Activated CD4-positive, alpha-beta T cell treated with anti-CD3 and anti-CD28 coated beads for 36 hours (primary cell): ENCODE measurements around the gene ACACB. TPM values are rescaled to one million over a fixed set of nuclear protein-coding genes. Genes with fewer than 3 reads are reported as not detected.

Experiments
- ATAC-seq: fragments of 200-7000 bp; cut with Tn5 transposase; one replicate; pipeline ENCODE4 v1.10.0; 2021; ENCODE audit warnings: mild to moderate bottlenecking, moderate library complexity
- CTCF ChIA-PET: fragments of 350-600 bp; sonication (Branson Sonifier 250); formaldehyde crosslinking; loops from one replicate; lab custom pipeline; 2021; ENCODE audit warnings: antibody characterized with exemption; lab: Charles Lee
- POLR2A ChIA-PET: fragments of 350-600 bp; sonication (Branson Sonifier 250); formaldehyde crosslinking; loops from one replicate; lab custom pipeline; 2021; ENCODE audit warnings: antibody characterized with exemption, inconsistent platforms; lab: Charles Lee
- DNase-seq: peaks from one replicate; pipeline ENCODE4 v3.0.0-alpha.2; 2020
- H3K27ac Mint-ChIP-seq: one replicate; pipeline ENCODE4 v1.8.0; 2021; ENCODE audit warnings: mixed read lengths
- H3K27me3 Mint-ChIP-seq: one replicate; pipeline ENCODE4 v1.8.0; 2021; ENCODE audit warnings: mixed read lengths
- H3K36me3 Mint-ChIP-seq: one replicate; pipeline ENCODE4 v1.8.0; 2021; ENCODE audit warnings: low read depth, mixed read lengths
- H3K4me1 Mint-ChIP-seq: one replicate; pipeline ENCODE4 v1.8.0; 2021; ENCODE audit warnings: mixed read lengths
- H3K4me3 Mint-ChIP-seq: one replicate; pipeline ENCODE4 v1.8.0; 2021; ENCODE audit warnings: mild to moderate bottlenecking, moderate library complexity, mixed read lengths
- H3K9me3 Mint-ChIP-seq: one replicate; pipeline ENCODE4 v1.8.0; 2021; ENCODE audit warnings: low read depth, mixed read lengths
- intact Hi-C, 2 experiments: fragments of 100-400 bp; cut with DNase I in 1 of 2; cut with micrococcal nuclease in 1 of 2; formaldehyde crosslinking; loops; one replicate each; pipeline versions ENCODE4 v1.14.2 to v1.15.1; 2022 to 2024; cut with DNase I, micrococcal nuclease
- total RNA-seq, 2 experiments: library from RNA; stranded (reverse); gene quantifications; one replicate each; pipeline ENCODE4 v1.2.3, GENCODE V29; 2021

ACACB gene
- total RNA-seq, 2 experiments from 2014 or later = 11.5 to 13.3 TPM

GRCh38 chr12:109259545-109259895, 143.1 kb downstream of the ACACB start:
- intact Hi-C loops = no loop called here
- no peak for ATAC-seq
- Mint-ChIP-seq H3K27me3 (no peaks in the 10 kb centered on the region), H3K27ac (no peak overlapping the region), H3K9me3 (peaks cover 3% of the 10 kb centered on the region), H3K36me3 (peaks cover 22% of the 10 kb centered on the region), H3K4me3 (no peak overlapping the region), H3K4me1 (no peaks in the 10 kb centered on the region)
- CTCF ChIA-PET = no interaction called here
- DNase-seq = no peak
- POLR2A ChIA-PET = no interaction called here

DNA sequence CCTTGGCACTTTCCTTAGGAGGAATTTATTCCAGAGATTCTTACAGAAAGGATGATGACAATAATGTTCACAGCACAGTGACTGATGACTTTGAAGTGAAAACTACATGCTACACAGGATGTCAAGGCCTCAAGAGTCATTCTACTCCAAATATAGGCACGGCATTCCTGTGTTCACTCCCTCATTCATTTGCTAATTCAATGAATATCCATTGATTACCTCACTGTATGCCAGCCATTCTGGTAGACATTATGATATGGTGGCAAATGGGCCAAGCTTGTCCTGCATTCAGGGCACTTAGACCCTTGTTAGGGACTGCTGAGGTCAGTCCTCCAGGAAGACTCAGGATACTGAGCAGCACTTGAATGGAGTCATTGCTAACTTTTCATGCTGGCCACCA, 144.7 kb downstream of the ACACB start:
- ChIA-PET POLR2A (no interaction called here), CTCF (interaction anchor here (0.8 kb wide), 1 partner anchor 60 kb away, joined by 3 read pairs; no protein-coding TSS in a partner anchor)
- Mint-ChIP-seq H3K9me3 (peaks cover 3% of the 10 kb centered on the region), H3K36me3 (peaks cover 25% of the 10 kb centered on the region), H3K27ac (no peak overlapping the region), H3K27me3 (no peaks in the 10 kb centered on the region), H3K4me1 (no peaks in the 10 kb centered on the region), H3K4me3 (no peak overlapping the region)
- DNase-seq = no peak
- intact Hi-C loops = no loop called here
- no peak for ATAC-seq

DNA sequence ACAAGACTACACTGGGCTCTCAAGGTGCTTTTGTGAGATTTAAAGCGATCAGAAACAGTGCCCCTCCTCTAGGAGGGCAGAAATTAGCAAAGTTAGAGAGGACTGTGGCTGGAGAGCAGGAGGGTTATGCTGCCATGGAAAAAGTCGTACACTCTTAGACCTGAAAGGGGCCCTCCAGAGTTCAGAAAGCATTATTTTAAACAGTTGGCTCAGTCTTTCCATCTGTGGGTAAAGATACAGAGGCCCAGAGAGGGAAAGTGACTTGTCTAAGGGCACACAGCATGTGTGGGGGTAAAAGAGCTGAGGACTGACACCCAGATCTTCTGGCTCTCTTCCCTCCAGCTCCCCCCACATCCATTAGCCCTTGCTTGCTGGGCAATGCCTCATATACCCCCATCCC, 145.6 kb downstream of the ACACB start:
- ChIA-PET POLR2A (no interaction called here), CTCF (interaction anchor here (0.6 to 1.2 kb wide), 3 partner anchors 169 to 1097 kb away, joined by 3 to 4 read pairs (median 4); partner anchors contain the start of gene ALKBH2)
- Mint-ChIP-seq H3K36me3 (peaks cover 26% of the 10 kb centered on the region), H3K27ac (no peak overlapping the region), H3K4me1 (no peaks in the 10 kb centered on the region), H3K9me3 (peaks cover 3% of the 10 kb centered on the region), H3K27me3 (no peaks in the 10 kb centered on the region), H3K4me3 (no peak overlapping the region)
- intact Hi-C loops = no loop called here
- no peak for DNase-seq
- ATAC-seq = no peak

- H3K4me3 Mint-ChIP-seq = no peak overlapping the region
- ChIA-PET CTCF (interaction anchor here (0.7 to 2.5 kb wide), 7 partner anchors 10 to 165 kb away, joined by 3 to 9 read pairs (median 6); no protein-coding TSS in a partner anchor), POLR2A (no interaction called here)
- peaks cover 3% of the 10 kb centered on the region for H3K9me3 Mint-ChIP-seq
- DNase-seq = no peak
- H3K27ac Mint-ChIP-seq = no peak overlapping the region
- H3K36me3 Mint-ChIP-seq = peaks cover 26% of the 10 kb centered on the region
- no peaks in the 10 kb centered on the region for H3K27me3 Mint-ChIP-seq
- no peak for ATAC-seq
- intact Hi-C loops = no loop called here
- H3K4me1 Mint-ChIP-seq = no peaks in the 10 kb centered on the region
These were observed 147.1 kb downstream of the ACACB start for GRCh38 chr12:109263439-109263838.

- peak; percentile 42 for ATAC-seq
- DNase-seq = peak; percentile 77
- Mint-ChIP-seq H3K27me3 (no peaks in the 10 kb centered on the region), H3K27ac (no peak overlapping the region), H3K4me3 (no peak overlapping the region), H3K9me3 (peaks cover 3% of the 10 kb centered on the region), H3K36me3 (peaks cover 26% of the 10 kb centered on the region), H3K4me1 (no peaks in the 10 kb centered on the region)
- intact Hi-C loops = loop anchor here (1.0 to 2.0 kb wide), 2 partner anchors 121 to 128 kb away; no protein-coding TSS in a partner anchor
- POLR2A ChIA-PET = no interaction called here
- CTCF ChIA-PET = interaction anchor here (0.7 to 2.5 kb wide), 9 partner anchors 10 to 164 kb away, joined by 3 to 9 read pairs (median 4); no protein-coding TSS in a partner anchor
These were observed 147.9 kb downstream of the ACACB start for GRCh38 chr12:109264095-109264942.

DNA sequence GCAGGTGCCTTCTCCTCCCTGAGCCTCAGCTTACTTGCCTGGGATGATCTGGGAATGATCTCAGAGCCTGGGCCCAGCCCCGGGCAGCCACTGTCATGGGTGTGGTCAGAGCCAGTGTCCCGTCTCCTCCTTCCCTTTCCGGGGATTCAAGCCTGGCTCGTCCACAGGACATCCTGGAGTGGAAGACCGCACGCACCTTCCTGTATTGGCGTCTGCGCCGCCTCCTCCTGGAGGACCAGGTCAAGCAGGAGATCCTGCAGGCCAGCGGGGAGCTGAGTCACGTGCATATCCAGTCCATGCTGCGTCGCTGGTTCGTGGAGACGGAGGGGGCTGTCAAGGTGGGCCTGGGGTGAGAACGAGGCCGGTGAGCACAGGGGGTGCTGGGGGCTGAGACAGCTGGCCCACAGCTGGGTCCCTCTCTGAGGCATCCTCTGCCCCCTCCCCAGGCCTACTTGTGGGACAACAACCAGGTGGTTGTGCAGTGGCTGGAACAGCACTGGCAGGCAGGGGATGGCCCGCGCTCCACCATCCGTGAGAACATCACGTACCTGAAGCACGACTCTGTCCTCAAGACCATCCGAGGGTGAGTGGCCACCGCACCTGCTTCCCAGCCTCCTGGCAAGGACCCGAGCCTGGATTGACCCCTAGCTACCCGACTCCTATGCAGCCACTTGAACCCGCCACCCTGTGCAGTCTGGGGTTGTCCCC, 148.7 kb downstream of the ACACB start:
- intact Hi-C loops = loop anchor here (1.0 to 2.0 kb wide), 2 partner anchors 120 to 128 kb away; no protein-coding TSS in a partner anchor
- Mint-ChIP-seq H3K27me3 (no peaks in the 10 kb centered on the region), H3K27ac (no peak overlapping the region), H3K9me3 (peaks cover 4% of the 10 kb centered on the region), H3K4me3 (no peak overlapping the region), H3K4me1 (no peaks in the 10 kb centered on the region), H3K36me3 (peaks cover 26% of the 10 kb centered on the region)
- ChIA-PET POLR2A (no interaction called here), CTCF (interaction anchor here (0.7 to 2.5 kb wide), 5 partner anchors 18 to 994 kb away, joined by 3 to 9 read pairs (median 3); no protein-coding TSS in a partner anchor)
- DNase-seq (no peak), ATAC-seq (no peak)

GRCh38 chr12:109266106-109266879, 149.9 kb downstream of the ACACB start:
- ChIA-PET POLR2A (no interaction called here), CTCF (no interaction called here)
- DNase-seq (no peak), ATAC-seq (no peak)
- intact Hi-C loops = no loop called here
- Mint-ChIP-seq H3K27ac (no peak overlapping the region), H3K4me3 (no peak overlapping the region), H3K27me3 (no peaks in the 10 kb centered on the region), H3K36me3 (peaks cover 21% of the 10 kb centered on the region), H3K9me3 (peaks cover 10% of the 10 kb centered on the region), H3K4me1 (no peaks in the 10 kb centered on the region)

DNA sequence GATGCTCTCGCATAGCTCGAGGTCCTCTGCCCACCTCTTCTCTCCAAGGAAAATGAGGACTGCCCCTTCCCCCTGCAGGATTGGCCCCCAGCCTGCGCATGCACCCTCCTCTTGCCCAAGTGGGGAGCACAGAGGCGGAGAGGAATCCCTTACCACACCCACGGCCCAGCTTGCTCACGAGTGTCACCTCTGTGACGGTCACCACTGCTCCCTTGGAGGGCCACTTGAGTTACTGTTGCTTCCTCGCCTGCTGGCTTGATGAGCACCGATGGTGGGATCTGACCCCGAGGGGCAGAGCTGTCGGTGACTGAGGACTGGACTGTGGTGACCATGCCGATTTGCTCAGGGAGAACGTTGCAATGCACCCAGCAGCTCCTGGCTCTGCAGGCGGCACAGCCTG, 151.0 kb downstream of the ACACB start:
- H3K4me1 Mint-ChIP-seq = no peaks in the 10 kb centered on the region
- DNase-seq (no peak), ATAC-seq (no peak)
- POLR2A ChIA-PET = interaction anchor here (0.6 kb wide), 1 partner anchor 30 kb away, joined by 3 read pairs; no protein-coding TSS in a partner anchor
- no peaks in the 10 kb centered on the region for H3K27me3 Mint-ChIP-seq
- CTCF ChIA-PET = interaction anchor here (0.6 kb wide), 1 partner anchor 327 kb away, joined by 3 read pairs; no protein-coding TSS in a partner anchor
- peaks cover 15% of the 10 kb centered on the region for H3K36me3 Mint-ChIP-seq
- H3K9me3 Mint-ChIP-seq = peaks cover 10% of the 10 kb centered on the region
- no peak overlapping the region for H3K4me3 Mint-ChIP-seq
- intact Hi-C loops = no loop called here
- H3K27ac Mint-ChIP-seq = no peak overlapping the region

- Mint-ChIP-seq H3K27me3 (peaks cover 2% of the 10 kb centered on the region), H3K36me3 (peaks cover 10% of the 10 kb centered on the region), H3K4me3 (no peak overlapping the region), H3K9me3 (peaks cover 8% of the 10 kb centered on the region), H3K27ac (no peak overlapping the region), H3K4me1 (no peaks in the 10 kb centered on the region)
- POLR2A ChIA-PET = no interaction called here
- DNase-seq (no peak), ATAC-seq (no peak)
- intact Hi-C loops = no loop called here
- CTCF ChIA-PET = no interaction called here
These were observed 152.5 kb downstream of the ACACB start for GRCh38 chr12:109268896-109269295.

DNA sequence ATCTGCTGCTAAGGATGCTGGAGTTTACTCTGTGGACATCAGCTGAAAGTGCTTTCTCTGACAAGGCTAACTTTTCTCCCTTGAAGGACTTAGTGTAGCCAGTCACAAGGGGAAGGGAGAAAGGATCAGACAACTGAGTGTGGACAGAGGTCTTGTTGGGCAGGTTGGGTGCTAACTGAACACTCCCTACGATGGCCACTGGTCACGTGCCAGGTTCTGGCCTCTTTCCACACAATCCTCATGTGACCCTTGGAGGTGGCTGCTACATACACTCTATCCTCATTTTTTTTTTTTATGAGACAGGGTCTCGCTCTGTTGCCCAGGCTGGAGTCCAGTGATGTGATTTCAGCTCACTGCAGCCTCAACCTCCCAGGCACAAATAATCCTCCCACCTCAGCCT, 153.0 kb downstream of the ACACB start:
- no peak for ATAC-seq
- ChIA-PET CTCF (no interaction called here), POLR2A (no interaction called here)
- H3K4me1 Mint-ChIP-seq = no peaks in the 10 kb centered on the region
- no peak for DNase-seq
- peaks cover 8% of the 10 kb centered on the region for H3K9me3 Mint-ChIP-seq
- peaks cover 2% of the 10 kb centered on the region for H3K27me3 Mint-ChIP-seq
- intact Hi-C loops = no loop called here
- no peak overlapping the region for H3K4me3 Mint-ChIP-seq
- peaks cover 5% of the 10 kb centered on the region for H3K36me3 Mint-ChIP-seq
- no peak overlapping the region for H3K27ac Mint-ChIP-seq

DNA sequence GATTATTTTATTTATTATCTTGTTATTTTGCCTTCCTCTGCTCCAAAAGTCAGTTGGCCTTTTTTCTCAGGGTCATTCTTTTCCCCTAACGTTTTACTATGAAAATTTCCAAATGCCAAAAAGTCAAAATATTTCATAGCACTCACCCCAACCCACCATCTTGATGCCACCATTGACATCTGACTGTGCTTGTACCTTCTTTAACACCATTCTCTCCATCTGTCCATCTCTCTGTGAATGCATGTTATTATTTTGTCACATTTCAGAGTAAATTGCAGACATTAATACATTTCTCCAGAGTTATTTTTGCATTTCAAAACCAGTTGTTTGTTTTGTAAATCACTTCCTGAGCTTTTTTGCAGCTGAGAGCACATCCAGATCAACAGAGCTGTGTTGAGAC, 154.1 kb downstream of the ACACB start:
- Mint-ChIP-seq H3K27ac (no peak overlapping the region), H3K4me1 (no peaks in the 10 kb centered on the region), H3K36me3 (peaks cover 1% of the 10 kb centered on the region), H3K9me3 (peaks cover 8% of the 10 kb centered on the region), H3K4me3 (no peak overlapping the region), H3K27me3 (peaks cover 8% of the 10 kb centered on the region)
- ChIA-PET CTCF (no interaction called here), POLR2A (no interaction called here)
- intact Hi-C loops = no loop called here
- no peak for ATAC-seq
- no peak for DNase-seq
